Esophagus muscularis mucosa (tissue), 4 donors: ENCODE results near the gene CDRT4.

Experiments
- EP300 ChIP-seq: sonication (generic); formaldehyde crosslinking; IDR thresholded peaks from one replicate; pipeline ENCODE4 v1.6.1; 2017; ENCODE audit warnings: antibody characterized with exemption
- POLR2A ChIP-seq: fragments of 450-650 bp; IDR thresholded peaks from one replicate; pipeline ENCODE4 v1.6.1; 2017; ENCODE audit warnings: antibody characterized with exemption, moderate library complexity, mild to moderate bottlenecking, low read depth
- TF ChIP-seq, protein P1 (sequence below), 3 experiments: fragments of 200-600 bp in 2 of 3; fragments of 450-650 bp in 1 of 3; sonication (generic) in 2 of 3; IDR thresholded peaks; one replicate each; pipeline ENCODE4 v1.5.1; 2017 to 2019; ENCODE audit warnings: antibody characterized with exemption in 3 of 3, mild to moderate bottlenecking in 2 of 3, moderate library complexity in 1 of 3

GRCh38 chr17:15436473-15437302 is 30.7 kb downstream of the CDRT4 start:
- TF ChIP-seq, protein P1, sequence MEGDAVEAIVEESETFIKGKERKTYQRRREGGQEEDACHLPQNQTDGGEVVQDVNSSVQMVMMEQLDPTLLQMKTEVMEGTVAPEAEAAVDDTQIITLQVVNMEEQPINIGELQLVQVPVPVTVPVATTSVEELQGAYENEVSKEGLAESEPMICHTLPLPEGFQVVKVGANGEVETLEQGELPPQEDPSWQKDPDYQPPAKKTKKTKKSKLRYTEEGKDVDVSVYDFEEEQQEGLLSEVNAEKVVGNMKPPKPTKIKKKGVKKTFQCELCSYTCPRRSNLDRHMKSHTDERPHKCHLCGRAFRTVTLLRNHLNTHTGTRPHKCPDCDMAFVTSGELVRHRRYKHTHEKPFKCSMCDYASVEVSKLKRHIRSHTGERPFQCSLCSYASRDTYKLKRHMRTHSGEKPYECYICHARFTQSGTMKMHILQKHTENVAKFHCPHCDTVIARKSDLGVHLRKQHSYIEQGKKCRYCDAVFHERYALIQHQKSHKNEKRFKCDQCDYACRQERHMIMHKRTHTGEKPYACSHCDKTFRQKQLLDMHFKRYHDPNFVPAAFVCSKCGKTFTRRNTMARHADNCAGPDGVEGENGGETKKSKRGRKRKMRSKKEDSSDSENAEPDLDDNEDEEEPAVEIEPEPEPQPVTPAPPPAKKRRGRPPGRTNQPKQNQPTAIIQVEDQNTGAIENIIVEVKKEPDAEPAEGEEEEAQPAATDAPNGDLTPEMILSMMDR (IDR thresholded peaks at IDR 0.05): peak in 2 of 3 experiments; percentile 13 to 34
- TF ChIP-seq POLR2A (no peak), EP300 (no peak)
